HG02884 (cell line): ENCODE measurements around the gene ABL2.
"Not testable (repeated sequence)": the region's sequence is repeated elsewhere in the genome, so short reads cannot be mapped to it uniquely, and the experiment has no call there.

Source experiments
- ATAC-seq: cut with Tn5 transposase; IDR thresholded peaks from one replicate; pipeline ENCODE4 v1.9.1; 2021; ENCODE audit warnings: mild to moderate bottlenecking, moderate library complexity; ENCODE audit not compliant: unreplicated experiment

The ABL2 gene

GRCh38 chr1:179217943-179218507 is 11.5 kb downstream of the ABL2 start:
- no peak for ATAC-seq

GRCh38 chr1:179213317-179213716 is 16.2 kb downstream of the ABL2 start:
- not testable (repeated sequence) for ATAC-seq

- ATAC-seq, result no peak
Observed at GRCh38 chr1:179208681-179209477, 20.6 kb downstream of the ABL2 start.

- ATAC-seq, result no peak
Observed at GRCh38 chr1:179206812-179207211, 22.7 kb downstream of the ABL2 start.

GRCh38 chr1:179205284-179205683 is 24.2 kb downstream of the ABL2 start:
- no peak for ATAC-seq

GRCh38 chr1:179202161-179202560 is 27.3 kb downstream of the ABL2 start:
- no peak for ATAC-seq

- ATAC-seq, result no peak
Observed at GRCh38 chr1:179200586-179200985, 28.9 kb downstream of the ABL2 start.

- ATAC-seq, result no peak
Observed at GRCh38 chr1:179197690-179198297, 31.7 kb downstream of the ABL2 start.

- ATAC-seq, result not testable (repeated sequence)
Observed at GRCh38 chr1:179195857-179196256, 33.6 kb downstream of the ABL2 start.

- no peak for ATAC-seq
Observed at GRCh38 chr1:179195376-179195775, 34.1 kb downstream of the ABL2 start.

GRCh38 chr1:179194068-179194537 is 35.4 kb downstream of the ABL2 start:
- no peak for ATAC-seq

- no peak for ATAC-seq
Observed at GRCh38 chr1:179190861-179191260, 38.6 kb downstream of the ABL2 start.

GRCh38 chr1:179187735-179188471 is 41.6 kb downstream of the ABL2 start:
- ATAC-seq, result no peak

- no peak for ATAC-seq
Observed at GRCh38 chr1:179187043-179187442, 42.4 kb downstream of the ABL2 start.

GRCh38 chr1:179184403-179184802 is 45.1 kb downstream of the ABL2 start:
- no peak for ATAC-seq

GRCh38 chr1:179183857-179184256 is 45.6 kb downstream of the ABL2 start:
- no peak for ATAC-seq

GRCh38 chr1:179178950-179179349 is 50.5 kb downstream of the ABL2 start:
- ATAC-seq, result no peak

GRCh38 chr1:179178183-179178582 is 51.3 kb downstream of the ABL2 start:
- ATAC-seq, result no peak

- ATAC-seq, result no peak
Observed at GRCh38 chr1:179177615-179178014, 51.9 kb downstream of the ABL2 start.

- no peak for ATAC-seq
Observed at GRCh38 chr1:179177182-179177581, 52.3 kb downstream of the ABL2 start.
